HG03571 (cell line): ENCODE data around the gene ZBTB46.
"Not testable (repeated sequence)": the region's sequence is repeated elsewhere in the genome, so short reads cannot be mapped to it uniquely, and the experiment has no call there.

Experiments
- ATAC-seq: cut with Tn5 transposase; IDR thresholded peaks from one replicate; pipeline ENCODE4 v1.9.1; 2021; ENCODE audit not compliant: unreplicated experiment

Gene ZBTB46

GRCh38 chr20:63790572-63791168 lies 40.4 kb downstream of the ZBTB46 start:
- no peak for ATAC-seq

DNA sequence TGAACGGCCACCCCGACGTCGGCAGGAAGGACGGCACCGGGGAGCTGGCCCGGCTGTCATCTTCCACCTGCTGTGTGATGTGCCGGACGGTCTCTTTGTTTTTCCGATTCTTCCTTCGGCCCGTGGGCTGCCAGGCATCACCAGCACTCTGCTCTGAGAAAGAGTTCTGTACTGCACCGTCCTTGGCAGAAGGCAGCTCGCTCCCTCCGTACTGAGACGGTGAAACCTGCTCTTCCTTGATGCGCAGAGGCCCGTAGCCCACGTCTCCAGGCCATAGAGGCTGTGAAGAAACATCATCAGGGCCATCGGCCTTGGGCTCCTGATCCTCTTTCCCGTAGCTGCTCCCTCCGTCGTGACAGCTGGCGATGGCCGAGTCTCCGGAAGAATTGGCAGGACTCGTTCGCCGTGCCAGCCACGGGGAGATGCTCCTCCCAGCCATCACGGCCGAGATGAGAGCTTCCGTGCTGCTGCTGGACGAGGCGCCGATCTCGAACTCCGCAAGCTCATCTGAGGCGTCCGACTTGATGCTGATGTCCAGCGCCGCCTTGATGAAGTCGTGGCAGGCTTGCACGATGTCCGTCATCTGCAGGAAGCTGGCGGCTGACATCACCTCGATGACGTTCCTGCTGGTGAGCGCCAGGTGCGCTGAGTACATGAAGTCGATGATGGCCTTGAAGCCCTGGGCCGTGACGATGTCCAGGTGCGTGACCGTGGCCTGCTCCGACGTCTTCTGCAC lies 41.1 kb downstream of the ZBTB46 start:
- ATAC-seq: no peak

DNA sequence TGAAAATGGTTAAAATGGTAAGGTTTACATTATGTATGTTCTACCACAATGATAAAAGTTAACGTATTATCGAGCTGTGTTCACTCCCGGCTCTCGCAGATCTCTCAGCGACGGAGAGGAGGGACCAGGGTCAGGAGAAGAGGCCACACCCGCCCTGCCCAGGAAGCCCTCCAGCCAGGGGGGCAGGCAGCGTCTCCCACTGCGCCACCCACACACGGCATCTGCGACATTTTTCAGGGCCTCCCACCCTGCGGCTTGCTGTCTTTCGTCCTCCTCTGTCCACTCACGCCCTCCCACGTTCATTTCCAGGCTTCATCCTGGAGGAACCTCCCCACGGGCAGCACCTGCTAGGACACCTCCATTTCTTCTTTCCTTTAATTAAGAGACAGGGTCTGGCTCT lies 43.3 kb downstream of the ZBTB46 start:
- ATAC-seq: no peak

DNA sequence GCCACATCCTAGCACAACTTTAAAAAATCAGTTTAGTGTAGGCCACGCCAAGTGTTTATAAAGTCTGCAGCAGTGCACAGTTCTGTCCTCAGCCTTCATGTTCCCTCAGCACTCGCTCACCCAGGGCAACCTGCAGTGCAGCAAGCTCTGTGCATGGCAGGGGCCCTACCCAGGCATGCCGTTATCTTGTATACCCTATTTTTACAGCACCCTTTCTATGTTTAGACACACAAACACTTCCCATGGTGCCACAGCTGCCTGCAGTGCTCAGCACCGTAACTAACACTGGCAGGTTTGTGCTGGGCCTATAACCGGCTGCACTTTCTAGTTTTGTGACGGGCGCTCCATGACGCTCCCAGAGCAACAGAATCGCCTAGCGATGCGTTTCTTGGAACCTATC lies 43.8 kb downstream of the ZBTB46 start:
- no peak for ATAC-seq

GRCh38 chr20:63785691-63786131 lies 45.4 kb downstream of the ZBTB46 start:
- ATAC-seq: no peak

DNA sequence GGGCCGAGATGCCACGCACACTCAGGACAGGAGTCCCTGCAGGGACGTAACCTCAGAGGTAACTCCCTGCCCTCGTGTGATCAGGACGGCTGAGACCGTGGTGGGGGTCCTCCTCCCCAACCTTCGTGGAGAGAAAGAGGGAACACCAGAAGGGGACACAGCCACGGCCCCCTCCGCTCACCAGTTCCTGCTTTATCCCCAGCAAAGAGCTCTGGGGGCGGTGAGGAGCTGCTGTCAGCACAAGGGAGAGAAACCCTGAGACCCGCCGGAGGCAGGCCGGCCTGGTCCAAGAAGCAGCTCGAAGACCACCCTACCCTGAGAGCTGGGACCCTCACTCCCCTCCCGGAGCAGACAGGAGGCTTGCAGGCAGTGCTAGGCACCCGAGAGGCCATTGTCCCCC lies 47.1 kb downstream of the ZBTB46 start:
- ATAC-seq: no peak

GRCh38 chr20:63782521-63782971 lies 48.5 kb downstream of the ZBTB46 start:
- no peak for ATAC-seq

- no peak for ATAC-seq
Measured at GRCh38 chr20:63782051-63782471, 49.0 kb downstream of the ZBTB46 start.

DNA sequence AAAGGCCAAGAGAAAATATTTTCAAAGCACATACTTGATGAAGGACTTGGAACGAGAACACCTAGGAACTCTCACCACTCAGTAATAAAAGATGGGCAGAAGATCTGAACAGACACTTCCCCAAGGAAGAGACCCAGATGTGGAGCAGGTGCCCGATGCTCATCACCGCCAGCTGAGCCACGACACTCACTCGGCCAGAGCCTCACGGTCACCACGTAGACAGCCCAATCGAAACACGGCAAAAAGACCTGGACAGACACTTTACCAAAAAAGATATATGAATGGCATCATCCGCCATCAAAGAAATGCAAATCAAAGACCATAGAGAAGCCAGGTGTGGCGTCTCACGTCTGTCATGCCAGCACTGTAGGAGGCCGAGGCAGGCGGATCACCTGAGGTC lies 49.9 kb downstream of the ZBTB46 start:
- ATAC-seq: no peak

GRCh38 chr20:63778857-63779256 lies 52.2 kb downstream of the ZBTB46 start:
- no peak for ATAC-seq

DNA sequence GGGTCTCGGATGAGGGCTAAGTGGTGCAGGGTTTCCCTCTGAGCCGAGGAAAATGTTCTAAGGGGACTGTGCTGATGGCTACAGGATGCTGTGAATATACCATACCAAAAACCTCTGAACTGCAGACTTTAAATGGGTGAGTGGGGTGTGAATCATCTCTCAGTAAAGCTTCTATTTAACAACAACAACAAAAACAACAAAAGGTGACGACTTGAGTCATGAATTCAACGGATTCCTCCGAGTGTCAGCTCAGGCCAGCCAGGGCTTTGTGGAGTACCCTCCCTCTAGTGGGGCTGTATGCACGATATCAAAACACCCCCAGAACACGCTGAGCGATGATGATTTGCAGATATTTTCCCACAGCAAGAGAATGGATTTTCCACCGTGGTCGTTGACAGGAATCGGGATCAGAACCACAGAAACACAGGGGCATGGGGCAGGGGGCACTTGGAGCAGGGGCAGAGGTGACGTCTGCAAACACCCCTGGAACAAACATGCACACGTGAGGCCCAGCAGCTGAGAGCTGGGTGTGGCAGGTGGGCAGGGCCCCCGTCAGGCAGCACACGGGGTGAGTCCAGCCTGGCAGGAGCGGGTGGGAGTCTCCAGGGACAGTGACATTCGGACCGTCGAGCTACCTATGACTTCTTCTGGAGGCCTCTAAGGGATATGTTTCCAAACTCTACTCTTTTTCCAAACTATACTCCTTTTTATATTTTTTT lies 52.9 kb downstream of the ZBTB46 start:
- ATAC-seq: no peak

DNA sequence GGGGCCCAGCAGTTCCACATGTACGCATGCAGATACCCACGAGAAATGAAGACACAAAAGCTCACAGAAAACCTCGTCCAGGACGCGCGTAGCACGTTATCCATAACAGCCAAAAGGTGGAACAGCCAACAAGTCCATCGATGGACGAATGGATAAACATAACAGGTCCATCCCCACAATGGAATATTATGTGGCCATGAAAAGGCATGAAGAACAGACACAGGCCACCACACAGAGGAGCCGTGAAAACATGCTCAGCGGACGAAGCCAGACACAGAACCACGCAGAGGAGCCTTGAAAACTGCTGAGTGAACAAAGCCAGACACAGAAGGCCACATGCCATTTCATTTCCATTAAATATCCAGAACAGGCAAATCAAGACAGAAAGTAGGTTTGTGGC lies 53.5 kb downstream of the ZBTB46 start:
- no peak for ATAC-seq

DNA sequence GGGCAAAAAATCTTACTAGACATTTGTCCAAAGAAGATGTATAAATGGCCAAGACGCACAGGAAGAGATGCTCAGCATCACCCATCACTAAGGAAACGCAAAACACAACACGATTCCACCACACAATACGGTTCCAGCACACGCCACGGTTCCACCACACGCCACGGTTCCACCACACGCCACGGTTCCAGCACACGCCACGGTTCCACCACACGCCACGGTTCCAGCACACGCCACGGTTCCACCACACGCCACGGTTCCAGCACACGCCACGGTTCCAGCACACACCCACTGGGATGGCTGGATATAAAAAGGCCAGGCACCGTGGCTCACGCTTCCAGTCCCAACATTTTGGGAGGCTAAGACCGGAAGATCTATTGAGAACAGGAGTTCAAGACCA lies 54.2 kb downstream of the ZBTB46 start:
- not testable (repeated sequence) for ATAC-seq

GRCh38 chr20:63775096-63775978 lies 55.7 kb downstream of the ZBTB46 start:
- no peak for ATAC-seq

GRCh38 chr20:63774306-63774705 lies 56.8 kb downstream of the ZBTB46 start:
- ATAC-seq: no peak

DNA sequence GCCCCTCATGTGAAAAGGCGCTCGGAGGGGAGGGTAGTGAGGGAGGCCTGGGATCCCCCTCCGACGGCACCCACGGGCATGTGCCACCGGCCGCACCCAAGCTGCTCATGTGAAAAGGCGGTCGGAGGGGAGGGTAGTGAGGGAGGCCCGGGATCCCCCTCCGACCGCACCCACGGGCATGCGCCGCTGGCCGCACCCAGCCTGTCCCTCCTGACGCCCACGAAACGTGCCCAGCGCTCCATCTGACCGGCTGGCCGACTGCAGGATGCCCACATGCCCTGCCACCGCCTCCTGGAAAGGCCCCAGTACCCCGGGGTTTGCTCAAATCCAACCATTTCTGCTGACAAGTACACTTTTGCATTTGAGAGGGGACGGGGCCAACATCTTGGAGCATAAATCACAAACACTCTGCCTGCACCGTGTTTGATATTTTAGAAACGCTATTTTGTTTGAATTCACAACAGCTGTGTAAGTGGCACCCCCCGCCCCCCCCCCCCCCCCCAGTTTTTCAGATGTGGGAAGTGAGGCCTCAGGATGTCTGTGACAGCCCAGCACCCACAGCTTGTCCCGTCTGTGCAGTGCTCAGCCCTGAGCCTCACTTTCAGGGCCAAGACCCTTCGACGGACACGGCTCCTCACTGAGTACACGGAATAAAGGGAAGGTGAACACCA lies 57.4 kb downstream of the ZBTB46 start:
- ATAC-seq: no peak

DNA sequence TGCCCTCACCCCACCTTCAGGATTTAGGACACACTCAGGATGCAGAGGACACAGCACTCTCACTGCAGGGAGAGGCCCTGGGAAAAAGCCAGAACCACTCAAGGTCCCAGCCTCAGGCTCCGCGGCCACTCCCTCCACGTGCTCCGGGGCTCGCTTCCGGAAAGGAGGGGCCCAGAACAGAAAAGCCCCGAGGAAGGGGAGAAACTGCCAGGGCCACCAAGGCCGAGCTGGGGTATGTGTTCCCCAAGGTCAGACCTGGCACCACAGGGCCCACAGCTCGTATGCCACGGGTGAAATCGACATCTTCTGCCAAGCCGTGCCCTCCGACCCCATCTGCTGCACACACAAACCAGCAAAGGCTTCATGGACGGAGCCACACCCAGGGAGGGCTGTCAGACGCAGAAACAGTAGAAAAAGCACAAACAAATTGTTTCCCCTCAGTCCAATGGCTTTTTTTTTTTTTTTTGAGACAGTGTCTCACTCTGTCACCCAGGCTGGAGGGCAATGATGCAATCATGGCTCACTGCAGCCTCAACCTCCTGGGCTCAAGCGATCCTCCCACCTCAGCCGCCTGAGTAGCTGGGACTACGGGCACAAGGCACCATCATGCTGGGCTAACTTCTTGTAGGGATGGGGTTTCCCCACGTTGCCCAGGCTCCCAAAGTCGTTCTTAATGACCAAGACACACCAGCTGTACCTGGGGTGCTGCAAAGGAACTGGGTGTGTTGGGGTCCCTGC lies 58.1 kb downstream of the ZBTB46 start:
- ATAC-seq: no peak

GRCh38 chr20:63771046-63771707 lies 59.9 kb downstream of the ZBTB46 start:
- ATAC-seq: no peak

DNA sequence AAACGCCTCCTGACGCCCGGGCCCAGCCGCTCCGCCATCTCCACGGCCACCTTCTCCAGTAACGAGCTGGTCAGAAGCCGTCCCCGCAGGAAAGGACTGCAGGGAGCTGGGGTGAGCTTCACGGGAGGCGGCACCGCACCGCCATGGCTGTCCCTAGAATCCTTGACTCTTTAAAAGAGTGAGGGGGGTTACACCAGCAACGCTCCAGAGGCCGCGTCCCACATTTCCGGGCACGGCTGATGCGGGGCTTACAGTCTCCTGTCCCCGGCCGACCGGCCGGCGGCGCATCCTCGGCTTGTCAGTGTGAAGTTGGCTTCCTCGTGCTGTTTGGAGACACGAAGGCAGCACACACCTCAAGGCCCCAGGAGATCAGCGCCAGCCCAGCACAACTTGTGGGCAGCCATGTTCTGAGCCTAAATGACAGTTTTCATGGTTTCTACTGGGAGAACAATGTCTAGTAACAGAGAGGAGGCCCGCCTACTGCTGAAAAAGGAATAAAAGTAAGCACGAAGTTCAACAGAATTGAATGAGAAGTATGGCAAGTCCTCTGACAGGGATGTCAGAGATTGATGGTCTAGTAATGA lies 61.1 kb downstream of the ZBTB46 start:
- ATAC-seq: no peak
